Astrocyte of the spinal cord (primary cell): ENCODE measurements around the gene TXNRD3.
"Not testable (repeated sequence)": the region's sequence is repeated elsewhere in the genome, so short reads cannot be mapped to it uniquely, and the experiment has no call there.

ENCODE experiments used
- DNase-seq: peaks from one replicate; pipeline ENCODE4 v3.0.0; 2011; ENCODE audit warnings: low read depth, low spot score
- H3K4me3 ChIP-seq: 2 replicates; pipeline ENCODE4 v1.5.1; 2011; ENCODE audit warnings: low read depth, mild to moderate bottlenecking, low read length, moderate library complexity
- in situ Hi-C: cut with HindIII; loops from 2 replicates; pipeline ENCODE4 v1.10.0; 2017; ENCODE audit warnings: low sequenced_read_pairs
- TF ChIP-seq, protein P1 (sequence below): IDR thresholded peaks from 2 replicates; pipeline ENCODE4 v1.5.1; 2012; ENCODE audit warnings: low read depth, mild to moderate bottlenecking, low read length, inconsistent platforms

The TXNRD3 gene

DNA sequence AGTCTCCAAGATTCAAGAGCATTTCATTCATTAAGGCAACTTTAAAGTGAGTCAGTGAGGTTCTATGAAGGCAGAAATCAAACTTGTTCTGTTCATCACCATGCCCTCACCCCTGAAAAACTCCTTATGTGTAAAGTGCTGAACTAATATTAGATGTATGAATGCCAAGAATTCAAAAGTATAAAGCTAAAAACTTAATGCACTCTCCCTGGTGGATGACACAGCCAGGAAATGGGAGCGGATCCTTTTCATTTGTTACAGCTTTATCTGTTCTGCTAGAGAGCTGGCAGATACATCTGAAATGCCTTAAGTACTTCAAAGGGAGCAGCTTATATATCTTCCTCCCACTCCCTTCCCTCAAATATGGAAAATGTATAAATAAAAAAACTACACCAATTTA, 8.2 kb downstream of the TXNRD3 start:
- in situ Hi-C loops = no loop called here
- peak; percentile 9 for DNase-seq
- TF ChIP-seq, protein P1, sequence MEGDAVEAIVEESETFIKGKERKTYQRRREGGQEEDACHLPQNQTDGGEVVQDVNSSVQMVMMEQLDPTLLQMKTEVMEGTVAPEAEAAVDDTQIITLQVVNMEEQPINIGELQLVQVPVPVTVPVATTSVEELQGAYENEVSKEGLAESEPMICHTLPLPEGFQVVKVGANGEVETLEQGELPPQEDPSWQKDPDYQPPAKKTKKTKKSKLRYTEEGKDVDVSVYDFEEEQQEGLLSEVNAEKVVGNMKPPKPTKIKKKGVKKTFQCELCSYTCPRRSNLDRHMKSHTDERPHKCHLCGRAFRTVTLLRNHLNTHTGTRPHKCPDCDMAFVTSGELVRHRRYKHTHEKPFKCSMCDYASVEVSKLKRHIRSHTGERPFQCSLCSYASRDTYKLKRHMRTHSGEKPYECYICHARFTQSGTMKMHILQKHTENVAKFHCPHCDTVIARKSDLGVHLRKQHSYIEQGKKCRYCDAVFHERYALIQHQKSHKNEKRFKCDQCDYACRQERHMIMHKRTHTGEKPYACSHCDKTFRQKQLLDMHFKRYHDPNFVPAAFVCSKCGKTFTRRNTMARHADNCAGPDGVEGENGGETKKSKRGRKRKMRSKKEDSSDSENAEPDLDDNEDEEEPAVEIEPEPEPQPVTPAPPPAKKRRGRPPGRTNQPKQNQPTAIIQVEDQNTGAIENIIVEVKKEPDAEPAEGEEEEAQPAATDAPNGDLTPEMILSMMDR = no peak
- no peak overlapping the region for H3K4me3 ChIP-seq

DNA sequence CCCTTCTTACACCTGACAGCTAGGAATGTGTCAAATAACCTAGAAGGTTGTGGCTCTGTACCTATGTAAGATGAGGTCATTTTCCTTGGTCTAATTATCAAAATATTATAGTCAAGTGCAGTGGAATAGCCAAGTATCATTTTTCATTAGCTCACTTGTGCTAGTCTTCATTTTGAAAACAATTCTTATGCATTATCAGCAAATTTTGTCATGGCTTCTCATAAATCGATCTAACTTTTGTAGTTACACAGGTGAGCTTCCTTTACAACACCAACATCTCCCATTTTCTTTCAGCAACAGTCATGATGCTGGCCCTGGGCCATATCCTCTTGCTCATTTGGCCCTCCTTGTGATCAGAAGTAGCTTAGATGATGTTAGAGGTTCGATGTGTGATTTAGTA, 10.3 kb downstream of the TXNRD3 start:
- TF ChIP-seq, protein P1 = no peak
- DNase-seq = no peak
- in situ Hi-C loops = no loop called here

DNA sequence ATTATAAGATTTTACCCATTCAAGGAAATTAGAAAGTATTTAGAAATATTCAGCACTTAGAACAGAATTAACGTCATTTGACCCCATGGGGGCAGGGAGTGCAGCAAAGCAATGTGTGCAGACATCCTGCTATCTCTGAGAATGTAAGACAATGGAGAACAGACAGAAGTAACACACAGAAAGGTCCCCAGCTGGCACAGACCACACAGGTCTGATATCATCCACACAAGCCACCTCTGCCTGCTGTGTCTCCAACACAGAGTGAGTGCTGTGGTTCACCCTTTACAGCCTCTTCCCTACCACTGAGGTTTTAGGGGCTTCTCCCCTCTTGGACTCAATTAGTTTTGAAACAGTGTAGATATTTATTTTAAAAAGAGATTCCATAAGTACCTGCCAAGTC, 16.1 kb downstream of the TXNRD3 start:
- in situ Hi-C loops = no loop called here
- no peak for DNase-seq
- H3K4me3 ChIP-seq = no peak overlapping the region
- TF ChIP-seq, protein P1 = no peak

More for the DNA sequence above, 10.3 kb downstream of the TXNRD3 start:
- H3K4me3 ChIP-seq = no peak overlapping the region

DNA sequence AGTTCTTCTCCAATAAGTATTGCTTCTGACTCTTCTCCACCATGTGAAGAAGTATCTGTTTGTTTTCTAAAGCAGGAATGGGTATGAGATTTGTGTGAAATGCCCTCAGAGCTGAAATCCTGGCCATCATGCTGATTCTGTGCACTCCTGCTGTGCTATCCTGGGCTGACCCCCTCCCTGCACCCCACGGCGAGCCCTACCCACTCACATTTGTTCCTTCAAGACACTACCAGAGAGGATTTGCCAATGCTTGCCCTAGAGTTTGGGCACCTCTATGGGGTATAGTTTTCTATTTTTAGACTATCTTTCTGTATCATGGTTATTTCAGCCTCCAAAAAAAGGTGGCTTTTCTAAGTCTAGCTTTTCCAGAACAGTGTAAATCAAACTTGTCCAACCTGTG, 18.5 kb downstream of the TXNRD3 start:
- TF ChIP-seq, protein P1 = no peak
- in situ Hi-C loops = no loop called here
- no peak for DNase-seq
- no peak overlapping the region for H3K4me3 ChIP-seq

DNA sequence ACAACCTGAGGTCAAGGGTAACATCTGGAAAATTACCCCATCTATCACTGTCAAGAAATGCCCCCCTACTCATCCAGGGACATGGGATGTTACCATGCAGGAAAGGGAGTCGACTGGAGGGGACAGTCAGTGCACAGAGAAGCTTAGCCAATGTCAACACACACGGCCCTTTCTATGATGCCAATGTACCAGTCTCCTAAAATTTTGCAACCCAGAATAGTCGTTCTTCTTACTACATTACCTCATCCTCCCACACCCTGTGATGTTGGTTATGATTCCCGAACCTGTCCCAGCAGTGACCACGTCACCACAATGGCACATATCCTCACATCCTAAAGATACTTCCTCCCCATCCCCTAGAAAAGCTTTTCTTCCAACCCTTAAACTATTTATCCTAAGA, 20.1 kb downstream of the TXNRD3 start:
- no peak for DNase-seq
- TF ChIP-seq, protein P1 = no peak
- H3K4me3 ChIP-seq = no peak overlapping the region
- in situ Hi-C loops = no loop called here

DNA sequence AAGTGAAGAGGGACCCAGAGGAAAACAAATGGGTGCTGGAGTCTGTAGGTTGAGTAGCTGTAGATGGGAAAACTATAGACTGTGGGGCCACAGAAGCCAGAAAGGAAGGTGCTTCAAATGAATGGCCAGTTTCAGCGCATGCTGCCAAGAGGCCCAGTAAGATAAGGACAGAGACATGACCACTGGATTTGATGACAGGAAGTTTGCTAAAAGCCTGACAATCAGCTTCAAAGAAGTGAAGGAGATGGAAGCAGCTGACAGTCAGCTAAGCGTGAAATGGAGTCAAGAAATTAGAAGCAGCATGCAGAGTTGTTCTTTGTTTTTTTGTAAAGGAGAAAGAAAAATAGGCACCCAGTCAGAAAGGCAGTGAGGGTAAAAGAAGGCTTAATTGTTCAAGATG, 24.9 kb downstream of the TXNRD3 start:
- TF ChIP-seq, protein P1 = no peak
- no peak for DNase-seq
- H3K4me3 ChIP-seq = no peak overlapping the region
- in situ Hi-C loops = no loop called here

DNA sequence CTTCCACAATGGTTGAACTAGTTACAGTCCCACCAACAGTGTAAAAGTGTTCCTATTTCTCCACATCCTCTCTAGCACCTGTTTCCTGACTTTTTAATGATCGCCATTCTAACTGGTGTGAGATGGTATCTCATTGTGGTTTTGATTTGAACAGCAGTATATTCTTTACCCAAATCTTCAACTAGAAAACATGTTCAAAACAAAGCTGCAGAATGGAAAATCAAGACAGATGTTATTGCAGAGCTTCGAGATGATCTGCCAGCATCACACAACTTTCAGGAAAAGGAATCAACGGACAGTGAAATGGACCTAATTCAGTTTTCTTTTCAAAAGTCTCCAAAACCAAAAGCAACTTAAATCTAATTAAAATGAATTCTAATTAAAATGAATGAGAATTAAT, 29.2 kb downstream of the TXNRD3 start:
- H3K4me3 ChIP-seq, in situ Hi-C loops, DNase-seq: not testable (repeated sequence)
